PC-9 (cell line): Measurements from ENCODE around the gene CTIF. TPM values are rescaled to one million over a fixed set of nuclear protein-coding genes. Genes with fewer than 3 reads are reported as not detected.

ENCODE experiments used
- BruUV-seq: library from RNA; stranded (reverse); fragments of 400-500 nt; replicated peaks from 2 replicates; lab custom pipeline; 2021; lab: Mats Ljungman, UMichigan
- CTCF ChIA-PET: fragments of 300-600 bp; sonication (Branson Sonifier 250); formaldehyde crosslinking; loops from one replicate; lab custom pipeline; 2022; ENCODE audit warnings: antibody characterized with exemption; lab: Charles Lee
- POLR2A ChIA-PET: fragments of 300-600 bp; sonication (Branson Sonifier 250); formaldehyde crosslinking; loops from one replicate; lab custom pipeline; 2022; ENCODE audit warnings: antibody characterized with exemption; ENCODE audit not compliant: unreplicated experiment; lab: Charles Lee
- DNase-seq, 2 experiments: peaks; one replicate each; pipeline versions ENCODE4 v3.0.0 to v3.0.0-alpha.2; 2015 to 2022; ENCODE audit warnings: mixed read lengths in 1 of 2
- H2AFZ ChIP-seq: fragments of 200-600 bp; sonication (generic); 2 replicates; pipeline ENCODE4 v1.8.1; 2017; ENCODE audit warnings: antibody characterized with exemption
- H3F3A ChIP-seq: fragments of 200-600 bp; sonication (generic); 2 replicates; pipeline ENCODE4 v1.8.1; 2017; ENCODE audit warnings: antibody characterized with exemption, mild to moderate bottlenecking, low read depth; ENCODE audit not compliant: insufficient read depth
- H3K27ac ChIP-seq: fragments of 200-600 bp; sonication (generic); 2 replicates; pipeline ENCODE4 v1.6.1; 2016; ENCODE audit warnings: mixed run types
- H3K27me3 ChIP-seq: fragments of 200-600 bp; sonication (generic); 2 replicates; pipeline ENCODE4 v1.6.1; 2016; ENCODE audit warnings: low read depth, mixed run types; ENCODE audit not compliant: insufficient read depth
- H3K36me3 ChIP-seq: fragments of 200-600 bp; sonication (generic); 2 replicates; pipeline ENCODE4 v1.6.1; 2016; ENCODE audit warnings: low read depth, mixed run types
- H3K4me1 ChIP-seq: fragments of 200-600 bp; sonication (generic); replicated peaks from 2 replicates; pipeline ENCODE4 v1.6.1; 2016; ENCODE audit warnings: mixed run types; ENCODE audit not compliant: insufficient read depth
- H3K4me2 ChIP-seq: fragments of 200-600 bp; sonication (generic); 2 replicates; pipeline ENCODE4 v1.6.1; 2017; ENCODE audit warnings: mixed run types
- H3K4me3 ChIP-seq: fragments of 200-600 bp; sonication (generic); 2 replicates; pipeline ENCODE4 v1.6.1; 2016; ENCODE audit warnings: mixed run types
- H3K79me2 ChIP-seq: fragments of 200-600 bp; sonication (generic); 2 replicates; pipeline ENCODE4 v1.6.1; 2017; ENCODE audit warnings: low read depth, mixed run types
- H3K9me2 ChIP-seq: fragments of 200-600 bp; sonication (generic); 2 replicates; pipeline ENCODE4 v1.8.1; 2017; ENCODE audit warnings: mild to moderate bottlenecking; ENCODE audit not compliant: insufficient read depth
- H3K9me3 ChIP-seq: fragments of 200-600 bp; sonication (generic); 2 replicates; pipeline ENCODE4 v1.8.1; 2016; ENCODE audit warnings: low read depth; ENCODE audit not compliant: insufficient read depth
- H4K20me1 ChIP-seq: fragments of 200-600 bp; sonication (generic); 2 replicates; pipeline ENCODE4 v1.8.1; 2017; ENCODE audit not compliant: insufficient read depth
- EZH2 ChIP-seq: fragments of 200-600 bp; sonication (generic); IDR thresholded peaks from 2 replicates; pipeline ENCODE4 v1.8.0; 2017; ENCODE audit warnings: antibody characterized with exemption, low read depth
- intact Hi-C: fragments of 100-400 bp; cut with micrococcal nuclease; formaldehyde crosslinking; loops from one replicate; pipeline ENCODE4 v1.10.0; 2022; ENCODE audit not compliant: unreplicated experiment
- total RNA-seq: library from RNA; stranded (reverse); gene quantifications from 2 replicates; pipeline ENCODE4 v1.2.3, GENCODE V29; 2021
- TF ChIP-seq, protein P1 (sequence below): fragments of 200-600 bp; sonication (generic); conservative IDR thresholded peaks from 2 replicates; pipeline ENCODE4 v1.6.1; 2017; ENCODE audit warnings: mixed run types, antibody characterized with exemption, mild to moderate bottlenecking, moderate library complexity

The CTIF gene
- total RNA-seq, 1 experiment from 2014 or later, result 26.2 TPM

DNA sequence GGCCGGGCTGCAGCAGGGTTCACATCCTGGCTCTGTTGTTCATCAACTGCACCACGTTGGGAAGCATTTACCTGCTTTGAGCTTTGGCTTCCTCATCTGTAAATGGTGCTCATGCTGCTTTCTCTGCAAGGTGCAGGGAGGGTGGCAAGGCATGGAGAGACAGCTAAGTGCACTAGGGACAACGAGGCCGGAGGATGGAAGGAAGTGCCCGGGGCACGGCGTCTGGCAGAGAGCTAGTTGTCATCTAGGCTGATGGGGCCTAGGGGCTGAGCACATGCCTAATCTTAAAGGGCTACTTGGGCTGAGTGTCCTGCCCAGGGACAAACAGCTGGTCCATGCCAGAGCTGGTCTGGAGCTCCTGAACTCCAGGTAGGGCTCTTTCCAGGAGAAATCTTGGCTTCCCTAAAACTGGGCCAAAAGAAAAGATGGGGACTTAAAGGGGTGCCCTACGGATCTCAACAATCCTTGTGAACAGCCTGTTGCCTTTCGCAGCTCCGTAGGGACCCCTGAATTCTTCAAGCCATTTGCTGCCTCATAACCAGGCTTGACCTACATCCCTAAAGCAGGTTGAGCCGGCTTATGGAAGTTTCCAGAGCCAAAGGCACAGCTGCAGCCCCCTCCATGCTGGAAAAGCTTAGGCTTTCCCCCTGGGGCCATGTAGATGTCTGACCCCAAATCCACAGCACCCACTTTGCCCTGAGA, 281.1 kb downstream of the CTIF start:
- H2AFZ ChIP-seq, result no peak overlapping the region
- ChIA-PET CTCF (no interaction called here), POLR2A (no interaction called here)
- intact Hi-C loops, result no loop called here
- H3K4me1 ChIP-seq, result no peaks in the 10 kb centered on the region
- H4K20me1 ChIP-seq, result no peaks in the 10 kb centered on the region
- TF ChIP-seq EZH2, result no peak
- TF ChIP-seq, protein P1, sequence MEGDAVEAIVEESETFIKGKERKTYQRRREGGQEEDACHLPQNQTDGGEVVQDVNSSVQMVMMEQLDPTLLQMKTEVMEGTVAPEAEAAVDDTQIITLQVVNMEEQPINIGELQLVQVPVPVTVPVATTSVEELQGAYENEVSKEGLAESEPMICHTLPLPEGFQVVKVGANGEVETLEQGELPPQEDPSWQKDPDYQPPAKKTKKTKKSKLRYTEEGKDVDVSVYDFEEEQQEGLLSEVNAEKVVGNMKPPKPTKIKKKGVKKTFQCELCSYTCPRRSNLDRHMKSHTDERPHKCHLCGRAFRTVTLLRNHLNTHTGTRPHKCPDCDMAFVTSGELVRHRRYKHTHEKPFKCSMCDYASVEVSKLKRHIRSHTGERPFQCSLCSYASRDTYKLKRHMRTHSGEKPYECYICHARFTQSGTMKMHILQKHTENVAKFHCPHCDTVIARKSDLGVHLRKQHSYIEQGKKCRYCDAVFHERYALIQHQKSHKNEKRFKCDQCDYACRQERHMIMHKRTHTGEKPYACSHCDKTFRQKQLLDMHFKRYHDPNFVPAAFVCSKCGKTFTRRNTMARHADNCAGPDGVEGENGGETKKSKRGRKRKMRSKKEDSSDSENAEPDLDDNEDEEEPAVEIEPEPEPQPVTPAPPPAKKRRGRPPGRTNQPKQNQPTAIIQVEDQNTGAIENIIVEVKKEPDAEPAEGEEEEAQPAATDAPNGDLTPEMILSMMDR, result no peak
- 0 out of 2 replicates have a peak, but pooled peaks cover 6% of the 10 kb centered on the region for H3K36me3 ChIP-seq
- no peaks in the 10 kb centered on the region; the same call in 1 of the 2 replicates for H3K9me3 ChIP-seq
- no TSS peak for BruUV-seq
- no peaks in the 10 kb centered on the region for H3K79me2 ChIP-seq
- no peak overlapping the region for H3K4me3 ChIP-seq
- H3F3A ChIP-seq, result no peaks in the 10 kb centered on the region
- no peaks in the 10 kb centered on the region for H3K9me2 ChIP-seq
- no peak overlapping the region for H3K4me2 ChIP-seq
- DNase-seq, result no peak
- no peaks in the 10 kb centered on the region for H3K27me3 ChIP-seq
- no peak overlapping the region for H3K27ac ChIP-seq

DNA sequence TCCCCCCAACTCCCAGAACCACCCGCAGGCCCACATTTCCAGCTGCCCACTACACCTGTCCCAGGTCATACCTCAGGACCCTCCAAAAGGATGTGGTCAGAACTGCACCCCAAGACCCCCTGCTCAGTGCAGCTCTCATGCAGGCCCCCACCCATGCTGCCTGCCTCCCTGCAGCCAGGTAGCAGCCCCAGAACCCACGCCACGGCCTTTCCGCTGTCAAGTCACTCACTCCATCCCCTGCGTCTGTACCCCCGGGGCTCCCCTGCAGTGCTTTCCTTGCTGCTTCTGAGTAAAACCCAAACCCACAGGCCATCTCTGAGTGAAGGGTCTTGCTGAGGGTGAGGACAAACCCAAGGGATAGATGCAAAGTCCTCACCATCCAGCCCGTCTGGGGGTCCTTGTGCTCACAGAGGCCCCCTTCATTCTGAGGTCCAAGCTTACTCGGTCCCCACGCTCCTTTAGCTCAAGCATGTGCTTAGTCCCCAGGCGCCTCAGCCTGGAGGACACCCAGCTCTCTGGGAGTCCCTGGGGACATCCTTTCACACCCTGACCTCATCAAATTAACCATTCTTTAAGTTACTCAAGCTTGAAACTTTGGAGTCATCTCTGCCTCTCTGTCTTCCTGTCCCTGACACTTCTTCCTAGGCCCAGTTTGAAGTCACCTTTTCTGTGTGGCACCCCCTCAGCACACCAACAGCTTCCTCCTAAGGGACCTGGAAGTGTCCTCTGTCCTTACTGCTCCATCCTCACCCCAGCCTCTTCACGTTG, 281.8 kb downstream of the CTIF start:
- no peak for DNase-seq
- Histone ChIP-seq H3F3A (no peaks in the 10 kb centered on the region), H3K4me3 (no peak overlapping the region), H2AFZ (no peak overlapping the region), H4K20me1 (no peaks in the 10 kb centered on the region), H3K9me3 (no peaks in the 10 kb centered on the region; the same call in 1 of the 2 replicates), H3K9me2 (no peaks in the 10 kb centered on the region), H3K36me3 (0 out of 2 replicates have a peak, but pooled peaks cover 6% of the 10 kb centered on the region), H3K27ac (no peak overlapping the region), H3K27me3 (no peaks in the 10 kb centered on the region), H3K79me2 (no peaks in the 10 kb centered on the region), H3K4me1 (no peaks in the 10 kb centered on the region), H3K4me2 (no peak overlapping the region)
- TF ChIP-seq, protein P1, result no peak
- no peak for TF ChIP-seq EZH2
- CTCF ChIA-PET, result no interaction called here
- BruUV-seq, result no TSS peak
- intact Hi-C loops, result no loop called here
- POLR2A ChIA-PET, result no interaction called here

DNA sequence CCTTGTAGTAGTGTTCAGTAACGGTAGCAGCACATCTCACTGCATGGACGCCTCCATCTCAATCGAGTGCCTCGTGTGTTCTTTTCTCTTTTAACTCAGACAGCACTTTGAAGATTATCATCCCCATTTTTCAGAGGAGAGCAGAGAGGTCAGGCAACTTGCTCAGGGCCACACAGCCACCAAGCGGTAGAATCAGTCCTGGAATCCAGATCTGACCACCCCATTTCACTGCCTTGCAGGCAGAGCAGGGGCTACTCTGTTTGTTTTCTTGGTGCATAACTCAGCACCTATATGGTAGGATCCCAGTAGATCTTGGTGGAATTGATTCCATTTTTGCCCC, 282.4 kb downstream of the CTIF start:
- Histone ChIP-seq H3K9me3 (no peaks in the 10 kb centered on the region; the same call in 1 of the 2 replicates), H4K20me1 (no peaks in the 10 kb centered on the region), H3K4me1 (no peaks in the 10 kb centered on the region), H3K27me3 (no peaks in the 10 kb centered on the region), H3K36me3 (0 out of 2 replicates have a peak, but pooled peaks cover 6% of the 10 kb centered on the region), H3K4me2 (no peak overlapping the region), H3K4me3 (no peak overlapping the region), H3K9me2 (no peaks in the 10 kb centered on the region), H2AFZ (no peak overlapping the region), H3K27ac (no peak overlapping the region), H3F3A (no peaks in the 10 kb centered on the region), H3K79me2 (no peaks in the 10 kb centered on the region)
- POLR2A ChIA-PET, result interaction anchor here (0.6 kb wide), 1 partner anchor 12 kb away, joined by 4 read pairs; no protein-coding TSS in a partner anchor
- no peak for DNase-seq
- no TSS peak for BruUV-seq
- intact Hi-C loops, result no loop called here
- TF ChIP-seq EZH2, result no peak
- TF ChIP-seq, protein P1, result no peak
- CTCF ChIA-PET, result no interaction called here
